GM19035 (cell line): ENCODE measurements around the gene MORN2.
A peak's percentile ranks its signal among the peaks of the same experiment; 100 is the strongest.

Experiments
- ATAC-seq: cut with Tn5 transposase; IDR thresholded peaks from one replicate; pipeline ENCODE4 v1.9.1; 2021; ENCODE audit not compliant: unreplicated experiment

MORN2 gene

DNA sequence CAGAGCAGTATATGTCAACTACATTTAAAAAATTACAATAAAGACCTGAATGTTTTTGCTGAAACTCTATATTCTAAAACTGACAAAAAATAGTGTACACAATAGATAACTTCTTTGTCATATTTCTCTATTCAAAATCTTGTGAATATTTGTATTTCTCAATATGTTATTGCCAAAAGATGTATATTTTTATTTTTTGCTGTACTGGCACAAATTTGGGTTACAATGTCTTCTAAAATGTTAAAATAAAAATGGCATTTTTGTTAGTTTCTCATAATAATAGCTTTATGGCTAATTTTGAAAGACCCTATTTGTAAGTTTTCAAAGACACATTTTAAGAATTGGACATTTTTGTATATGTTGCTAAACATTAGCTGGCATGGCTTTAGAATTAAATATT lies 13.3 kb downstream of the MORN2 start:
- no peak for ATAC-seq

DNA sequence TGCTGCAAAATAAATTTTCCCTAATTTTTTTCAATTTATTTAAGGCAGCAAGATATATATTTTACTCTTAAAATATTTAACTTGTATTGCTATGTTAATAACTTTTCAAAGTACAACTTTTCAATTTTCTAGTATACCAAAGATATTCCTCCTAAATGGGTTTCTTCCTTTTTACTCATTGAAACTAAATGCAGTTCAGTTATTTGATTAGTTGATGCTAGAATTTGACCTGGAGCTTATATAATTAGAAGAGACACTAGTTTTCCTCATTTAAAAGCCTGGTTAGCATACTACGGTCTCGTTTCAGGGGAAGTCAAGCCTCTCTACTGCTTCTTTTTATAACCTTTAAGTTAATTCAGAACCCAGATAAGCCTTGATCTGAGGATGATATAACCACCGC lies 13.8 kb downstream of the MORN2 start, which contains the start of gene ARHGEF33:
ARHGEF33 (plus strand) TSS at position 301 of the 400 bp plus-strand sequence. CDS start 29,573 bp downstream, outside the sequence.
- no peak for ATAC-seq

DNA sequence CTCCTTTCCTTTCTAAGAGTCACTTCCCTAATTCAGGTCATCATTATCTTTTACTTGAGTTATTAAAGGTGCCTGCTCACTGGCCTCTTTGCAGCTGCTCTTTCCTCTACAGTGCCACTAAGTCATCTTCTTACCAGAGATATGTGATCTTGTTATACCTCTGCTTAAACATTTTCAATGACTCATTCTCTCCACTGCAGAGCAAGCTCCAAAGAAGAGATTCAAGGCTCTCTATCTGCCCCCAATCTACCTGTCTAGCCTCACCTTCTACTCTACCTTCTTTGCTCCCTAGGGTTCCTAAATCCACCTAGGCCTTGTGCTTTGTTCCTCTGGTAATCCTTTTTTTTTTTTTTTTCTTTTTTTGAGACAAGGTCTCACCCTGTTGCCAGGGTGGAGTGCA lies 17.0 kb downstream of the MORN2 start:
- no peak for ATAC-seq

DNA sequence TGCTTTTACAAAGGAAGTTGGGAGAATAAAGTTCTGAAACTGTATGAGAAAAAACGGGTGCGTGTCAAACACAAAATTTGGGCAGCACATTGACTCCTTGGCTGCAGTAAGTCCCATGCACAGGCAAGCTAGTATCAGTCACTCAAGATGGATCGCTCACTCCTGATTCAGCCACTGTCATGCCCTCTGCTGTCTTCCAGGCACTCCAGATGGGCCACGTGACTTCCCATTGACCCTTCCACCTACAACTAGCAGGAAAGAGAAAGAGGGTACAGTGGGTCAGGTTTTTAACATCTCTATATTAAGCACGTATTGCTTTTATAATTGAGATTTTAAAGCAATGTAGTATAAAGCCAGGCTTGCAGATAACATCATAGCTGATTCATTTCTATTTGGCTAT lies 22.5 kb downstream of the MORN2 start:
- ATAC-seq = no peak

DNA sequence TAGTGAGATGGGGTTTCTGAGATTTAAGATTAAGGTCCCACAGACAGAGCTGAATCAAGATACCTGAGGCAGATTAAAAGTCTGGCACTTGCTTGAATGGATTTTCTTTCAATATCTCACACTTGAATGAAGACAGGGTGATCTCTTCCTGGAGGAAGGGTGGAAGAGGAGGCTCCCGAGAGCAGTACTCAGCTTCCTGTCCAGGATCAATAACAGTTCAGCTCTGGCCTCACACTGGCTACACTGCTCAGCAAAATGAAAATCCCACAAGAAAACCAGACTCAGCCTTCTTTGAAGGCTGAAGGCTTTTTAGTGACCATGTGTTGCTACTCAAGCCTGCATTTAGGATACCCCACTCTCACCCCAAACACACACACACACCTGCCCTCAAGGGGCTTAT lies 24.9 kb downstream of the MORN2 start:
- no peak for ATAC-seq

DNA sequence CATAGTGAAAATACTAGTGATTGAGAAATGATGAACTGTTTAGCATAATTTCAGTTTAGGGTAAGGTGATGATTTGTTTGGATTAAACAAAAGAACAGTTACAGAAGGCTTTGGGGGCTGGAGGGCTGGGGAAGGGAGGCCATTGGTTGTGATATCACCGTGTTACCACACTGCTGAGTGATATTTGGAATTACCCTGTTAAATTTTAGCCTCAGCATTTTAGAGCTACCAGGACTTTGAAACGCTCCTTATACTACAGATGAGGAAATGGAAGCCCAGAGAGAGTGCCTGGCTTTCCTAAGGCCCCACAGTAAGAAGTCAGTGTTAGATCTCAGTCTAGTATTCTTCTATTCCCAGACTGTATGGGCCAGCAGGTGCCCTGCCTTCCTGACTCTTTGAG lies 29.5 kb downstream of the MORN2 start:
- no peak for ATAC-seq

DNA sequence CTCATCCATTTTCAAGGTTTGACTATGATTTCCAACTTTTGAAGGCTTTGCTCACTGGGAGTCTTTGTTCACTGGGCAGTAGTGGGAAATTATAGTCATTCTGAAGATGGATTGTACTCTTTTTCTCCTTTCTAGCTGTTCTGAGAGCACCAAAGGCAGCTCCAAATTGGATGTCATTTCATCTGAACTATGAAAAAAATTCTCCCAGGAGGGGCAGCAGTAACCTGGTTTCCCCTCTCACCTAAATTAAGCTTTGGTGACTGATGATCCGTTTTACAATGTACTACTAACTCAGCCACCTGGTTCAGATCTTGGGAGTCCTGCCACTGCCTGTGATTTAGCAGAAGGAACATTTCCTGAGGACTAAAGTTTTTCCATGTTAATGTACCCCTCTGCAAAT lies 31.5 kb downstream of the MORN2 start:
- no peak for ATAC-seq

DNA sequence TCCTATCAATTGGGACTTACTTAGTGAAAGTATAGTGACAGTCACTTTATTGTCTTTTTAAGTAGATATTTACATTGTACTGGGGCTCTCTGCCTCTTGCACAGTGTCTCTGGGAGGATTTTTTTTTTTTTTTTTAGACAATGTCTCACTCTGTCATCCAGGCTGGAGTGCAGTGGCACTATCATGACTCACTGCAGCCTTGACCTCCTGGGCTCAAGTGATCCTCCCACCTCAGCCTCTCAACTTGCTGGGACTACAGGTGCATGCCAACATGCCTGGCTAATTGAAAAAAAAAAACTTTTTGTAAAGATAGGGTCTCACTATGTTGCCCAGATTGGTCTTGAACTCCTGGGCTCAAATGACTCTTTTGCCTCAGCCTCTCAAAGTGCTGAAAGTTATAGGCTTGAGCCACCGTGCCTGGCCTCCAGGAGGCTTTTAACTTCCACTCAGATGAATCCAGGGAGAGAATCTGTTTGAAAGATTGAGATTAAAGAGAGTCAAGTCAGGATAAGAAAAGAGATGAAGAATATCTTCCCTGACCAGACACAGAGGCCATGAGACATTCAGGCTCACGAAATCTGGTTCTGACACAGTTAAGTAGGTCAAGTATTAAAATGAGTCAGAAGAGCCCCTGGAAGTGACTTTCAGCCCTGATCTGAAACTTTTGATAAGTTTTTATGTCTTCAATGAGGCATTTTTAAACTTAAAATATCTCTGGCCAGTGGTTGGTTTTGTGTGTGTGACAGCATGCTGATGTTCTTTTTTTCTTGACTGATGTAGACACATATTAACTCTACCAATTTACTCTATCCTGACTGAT lies 32.2 kb downstream of the MORN2 start:
- ATAC-seq = peak; percentile 94

DNA sequence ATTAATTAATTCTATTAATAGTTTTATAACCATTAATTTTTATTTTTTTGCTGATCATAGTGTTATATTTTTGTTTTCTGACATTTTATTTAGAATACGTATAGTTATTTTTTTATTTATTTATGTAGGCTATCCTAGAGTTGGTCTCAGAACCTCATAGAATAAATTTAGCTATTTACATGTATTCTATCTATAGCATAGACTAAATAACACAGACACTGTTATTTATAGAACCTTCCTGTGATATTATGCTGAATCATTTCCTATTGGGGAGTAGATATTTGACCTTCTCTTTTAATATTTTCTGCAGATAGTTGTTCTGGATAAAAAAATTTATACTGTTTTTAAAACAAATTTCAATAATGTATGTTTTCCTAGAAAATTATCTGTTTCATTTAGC lies 34.1 kb downstream of the MORN2 start:
- no peak for ATAC-seq

DNA sequence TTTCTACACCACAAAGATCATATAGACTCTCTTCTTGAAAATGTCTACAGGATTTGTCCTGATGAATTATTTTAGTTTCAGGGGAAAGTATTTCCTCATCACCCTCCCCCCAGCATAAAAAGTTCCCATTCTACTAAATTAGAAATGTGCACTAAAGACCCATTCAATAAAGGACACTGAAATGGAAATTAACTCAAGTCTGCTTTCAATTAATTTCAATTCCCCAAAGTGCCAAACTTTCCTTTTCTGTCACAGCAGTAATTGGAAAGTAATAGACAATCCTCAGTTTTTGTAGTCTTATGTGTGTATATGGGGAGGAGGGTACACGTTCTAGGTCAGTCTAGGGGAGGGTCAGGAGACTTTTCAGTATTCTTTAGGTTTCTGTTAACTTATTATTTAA lies 35.4 kb downstream of the MORN2 start:
- ATAC-seq = no peak

DNA sequence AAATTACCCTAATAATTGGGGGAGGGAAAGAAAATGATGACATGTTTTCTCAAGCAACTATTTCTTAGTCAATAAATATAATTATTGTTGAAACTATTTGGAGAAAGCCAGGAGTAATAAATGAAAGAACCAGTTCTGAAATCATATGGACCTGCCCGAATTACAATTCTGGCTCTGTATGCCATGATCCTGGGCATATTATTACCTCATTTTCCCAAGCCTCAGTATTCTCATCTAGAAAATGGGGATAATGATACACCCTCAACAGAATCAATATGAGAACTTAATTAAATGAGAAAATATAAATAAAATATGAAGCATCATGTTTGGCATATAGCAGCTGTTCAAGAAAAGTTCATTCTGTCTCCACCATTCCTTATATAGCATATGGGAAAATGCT lies 36.8 kb downstream of the MORN2 start:
- no peak for ATAC-seq

DNA sequence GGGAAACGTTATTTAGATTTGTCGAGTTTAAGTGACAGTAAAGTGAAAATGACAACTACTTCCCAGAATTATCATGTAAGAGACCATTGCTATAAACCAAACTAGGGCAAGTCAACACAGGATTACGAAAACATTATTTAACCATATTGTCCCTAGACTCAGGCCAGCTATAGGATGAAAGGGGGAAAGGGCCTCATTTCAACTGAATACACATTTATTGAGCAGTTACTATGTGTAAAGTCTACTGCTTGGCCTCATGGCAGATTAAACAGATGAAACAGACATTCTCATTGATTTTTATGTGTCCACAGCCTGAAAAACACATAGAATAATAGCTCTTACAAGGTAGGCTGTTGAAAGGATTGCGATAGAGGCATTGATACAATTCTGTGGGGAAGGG lies 46.6 kb downstream of the MORN2 start:
- no peak for ATAC-seq

DNA sequence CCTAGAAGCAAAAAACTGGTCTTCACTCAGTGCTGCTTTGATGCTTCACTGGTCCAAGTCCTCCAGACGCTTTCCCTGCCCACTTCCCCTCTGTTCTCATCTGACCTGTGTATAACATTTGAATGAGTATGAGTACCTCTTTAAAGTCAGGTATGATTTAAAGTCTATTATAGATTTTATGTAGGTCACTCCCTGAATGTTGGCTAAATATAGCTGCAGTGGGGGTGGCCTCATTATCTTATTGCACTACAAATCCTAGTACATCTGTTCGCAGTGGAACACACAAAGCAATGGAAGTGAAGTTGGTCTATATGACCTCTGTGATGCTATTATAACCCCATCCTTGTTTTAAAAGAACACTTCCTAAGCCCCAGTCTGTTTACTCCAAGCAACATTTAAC lies 47.1 kb downstream of the MORN2 start:
- no peak for ATAC-seq

DNA sequence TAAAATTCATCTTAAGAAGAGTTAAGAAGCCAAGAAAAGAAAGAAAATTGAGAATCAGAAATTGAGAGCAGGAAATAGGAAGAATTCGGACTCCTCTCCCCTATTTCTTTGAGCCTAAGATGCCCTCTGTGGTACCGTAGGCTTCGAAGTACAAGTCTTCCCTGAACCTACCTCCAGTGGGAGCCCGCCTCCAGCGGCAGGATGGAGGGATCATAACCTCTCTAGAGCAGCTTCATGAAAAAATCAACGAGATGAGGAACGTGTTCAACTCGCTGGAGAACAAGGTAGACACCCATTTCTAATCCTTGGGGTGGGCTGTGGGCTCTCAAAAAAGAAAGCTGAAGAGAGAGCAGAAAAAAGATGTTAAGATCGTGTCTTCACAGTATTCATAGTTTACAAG lies 50.2 kb downstream of the MORN2 start:
- no peak for ATAC-seq

DNA sequence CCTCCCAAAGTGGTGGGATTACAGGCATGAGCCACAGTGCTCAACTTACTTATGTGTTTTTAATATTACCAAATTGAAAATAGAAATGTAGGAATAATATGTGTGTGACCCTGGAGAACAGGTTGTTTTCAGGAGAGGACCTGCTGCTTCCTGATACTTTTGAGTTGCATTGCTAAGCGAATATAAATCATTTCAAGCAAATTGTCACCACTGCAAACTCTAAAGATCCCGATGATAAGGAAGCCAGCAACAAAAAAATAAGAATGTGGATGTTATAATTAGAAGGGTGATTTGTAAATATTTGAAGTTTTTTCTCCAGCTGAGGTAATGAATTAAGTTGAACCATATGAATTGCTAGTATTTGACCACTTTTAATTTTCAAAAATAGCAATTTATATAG lies 54.8 kb downstream of the MORN2 start:
- no peak for ATAC-seq
